ENCODE measurements around the gene TRAF1.

Gene TRAF1

DNA sequence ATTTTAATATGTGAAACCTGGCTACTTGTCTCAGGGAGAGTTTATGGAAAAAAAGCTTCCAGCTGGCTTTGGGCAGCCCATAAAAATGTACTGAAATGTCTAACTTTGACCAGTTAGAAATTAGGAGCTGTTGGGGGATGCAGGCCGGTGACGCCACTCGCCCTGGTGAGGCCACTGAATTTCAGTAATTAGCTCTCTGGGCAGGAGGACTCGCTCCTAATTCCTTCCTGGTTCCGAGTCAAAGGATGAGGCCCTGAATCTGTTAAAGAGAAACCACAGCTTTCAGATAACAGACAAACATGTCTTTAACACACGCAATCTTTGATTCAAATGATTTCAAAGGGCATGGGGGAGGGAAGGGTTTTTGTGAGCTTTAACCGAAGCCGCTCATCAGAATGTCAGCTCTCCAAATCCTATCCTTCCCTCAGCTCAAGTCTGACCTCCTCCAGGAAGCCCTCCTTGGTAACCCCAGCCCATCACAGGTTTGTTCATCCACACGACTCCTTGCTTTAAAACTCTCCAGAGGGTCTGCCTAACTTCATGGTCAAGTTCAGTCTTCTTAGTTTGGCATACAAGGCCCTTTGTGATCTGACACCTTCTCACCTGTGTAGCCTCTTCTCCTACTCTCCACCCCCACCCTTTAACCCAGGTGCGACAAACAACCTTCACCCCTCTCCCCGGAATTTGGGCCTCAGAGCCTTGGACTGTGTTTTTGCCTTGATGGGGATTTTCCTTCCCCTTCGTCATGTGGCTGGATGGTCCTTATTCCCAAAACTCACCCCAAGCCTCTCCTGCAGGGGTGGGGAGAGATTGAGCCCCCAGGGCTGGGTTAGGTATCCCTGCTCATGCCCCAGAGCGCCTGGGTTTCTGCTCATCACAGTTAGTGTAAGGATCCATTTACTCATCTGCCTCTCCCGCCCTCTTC lies 36.0 kb downstream of the TRAF1 start:
- DNase-seq (ENCODE audit: low spot score) = no peak

DNA sequence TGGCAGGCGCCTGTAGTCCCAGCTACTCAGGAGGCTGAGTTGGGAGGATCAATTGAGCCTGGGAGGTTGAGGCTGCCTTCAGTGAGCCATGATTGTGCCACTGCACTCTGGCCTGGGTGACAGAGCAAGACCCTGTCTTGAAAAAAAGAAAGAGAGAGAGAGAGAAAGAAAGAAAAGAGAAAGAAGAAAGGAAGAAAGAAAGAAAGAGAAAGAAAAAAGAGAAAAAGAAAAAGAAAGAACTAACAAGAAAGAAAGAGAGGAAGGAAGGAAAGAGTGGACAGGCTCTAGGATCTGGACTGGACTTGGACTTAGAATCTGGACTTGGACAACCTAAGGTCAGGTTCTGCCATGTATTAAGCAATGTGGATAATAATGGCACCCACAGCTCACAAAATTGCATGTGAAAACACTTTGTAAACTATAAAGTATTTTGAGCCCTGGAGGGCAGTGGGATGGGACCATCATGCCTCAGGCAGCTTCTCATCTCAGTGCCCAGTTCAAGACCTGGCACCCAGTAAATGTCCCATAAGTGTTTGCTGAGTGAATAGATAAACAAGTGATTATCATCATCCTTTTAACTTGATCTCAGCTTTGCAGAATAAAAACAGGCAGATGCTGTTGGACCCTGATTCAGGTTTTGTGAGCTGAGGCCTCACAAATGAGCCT lies 36.9 kb downstream of the TRAF1 start:
- DNase-seq (ENCODE audit: low spot score) = no peak

DNA sequence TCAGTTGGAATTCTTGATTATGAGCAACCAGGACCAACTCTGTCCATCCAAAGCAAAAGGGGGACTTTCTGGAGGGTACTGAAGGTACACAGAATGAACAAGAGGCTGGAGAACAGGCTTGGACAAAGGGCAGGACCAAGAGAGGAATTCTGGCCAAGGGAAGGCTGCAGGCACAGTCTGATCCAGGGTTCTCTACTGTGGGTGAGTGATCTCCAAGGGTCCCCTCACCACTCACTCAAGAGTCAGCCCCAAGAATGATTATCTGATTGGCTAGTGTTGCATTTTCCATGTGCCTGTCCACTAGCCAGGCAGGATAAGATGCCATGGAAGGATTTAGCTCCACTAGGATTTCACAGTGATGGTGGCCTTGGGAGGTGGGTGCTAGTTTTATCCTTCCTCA lies 38.0 kb downstream of the TRAF1 start:
- no peak for DNase-seq (ENCODE audit: low spot score)

DNA sequence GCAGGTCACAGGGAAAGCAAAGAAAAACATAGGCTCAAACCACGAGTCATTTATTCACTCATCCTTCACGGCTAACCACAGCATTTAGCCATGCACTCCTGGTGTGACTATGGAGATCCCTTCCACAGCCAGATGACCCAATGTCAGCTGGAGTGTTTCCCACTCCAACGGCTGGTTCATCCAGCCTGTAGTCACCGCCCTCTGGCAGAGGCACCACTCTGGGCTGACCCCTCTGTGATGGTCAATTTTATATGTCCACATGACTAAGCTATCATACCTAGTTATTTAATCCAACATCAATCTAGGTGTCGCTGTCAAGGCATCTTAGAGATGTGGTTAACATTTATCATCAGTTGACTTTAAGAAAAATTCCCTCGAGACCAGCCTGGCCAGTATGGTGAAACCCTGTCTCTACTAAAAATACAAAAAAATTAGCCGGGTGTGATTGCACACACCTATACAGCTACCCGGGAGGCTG lies 40.1 kb downstream of the TRAF1 start:
- DNase-seq (ENCODE audit: low spot score) = peak; percentile 77

DNA sequence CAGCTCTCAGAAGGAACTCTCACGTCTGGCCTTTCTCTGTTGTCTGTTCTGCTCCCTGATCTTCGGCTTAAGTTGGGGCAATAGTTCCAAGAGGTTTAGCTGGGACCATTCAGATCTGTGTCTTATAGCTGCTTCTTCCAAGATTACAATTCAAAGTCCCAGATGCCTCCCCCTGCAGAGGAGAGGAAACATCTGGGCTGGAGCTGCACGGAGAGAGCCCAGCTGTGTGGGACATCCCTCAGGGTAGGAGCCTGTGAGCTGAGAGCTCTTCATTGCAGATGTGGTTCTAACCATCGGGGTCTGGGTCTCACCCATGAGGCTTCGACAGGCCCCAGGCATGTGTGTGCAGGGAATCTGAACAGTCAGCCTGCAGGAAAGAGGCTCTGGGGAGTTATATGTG lies 40.6 kb downstream of the TRAF1 start:
- DNase-seq (ENCODE audit: low spot score) = no peak

DNA sequence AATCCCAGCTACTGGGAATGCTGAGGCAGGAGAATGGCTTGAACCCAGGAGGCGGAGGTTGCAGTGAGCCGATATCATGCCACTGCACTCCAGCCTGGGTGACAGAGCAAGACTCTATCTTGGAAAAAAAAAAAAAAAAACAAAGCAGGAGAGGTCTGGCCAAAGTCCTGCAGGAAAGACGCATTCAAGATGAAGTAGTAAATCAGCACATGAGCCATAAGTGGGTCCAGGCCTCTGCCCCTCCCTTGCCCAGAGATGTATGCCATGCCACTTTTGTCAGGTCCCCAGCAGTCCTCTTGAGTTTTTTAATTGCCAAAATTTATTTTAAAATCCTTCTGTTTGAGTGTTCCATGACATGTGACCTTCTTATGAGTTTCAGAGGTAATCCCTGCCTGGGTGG lies 41.1 kb downstream of the TRAF1 start:
- DNase-seq (ENCODE audit: low spot score) = no peak

DNA sequence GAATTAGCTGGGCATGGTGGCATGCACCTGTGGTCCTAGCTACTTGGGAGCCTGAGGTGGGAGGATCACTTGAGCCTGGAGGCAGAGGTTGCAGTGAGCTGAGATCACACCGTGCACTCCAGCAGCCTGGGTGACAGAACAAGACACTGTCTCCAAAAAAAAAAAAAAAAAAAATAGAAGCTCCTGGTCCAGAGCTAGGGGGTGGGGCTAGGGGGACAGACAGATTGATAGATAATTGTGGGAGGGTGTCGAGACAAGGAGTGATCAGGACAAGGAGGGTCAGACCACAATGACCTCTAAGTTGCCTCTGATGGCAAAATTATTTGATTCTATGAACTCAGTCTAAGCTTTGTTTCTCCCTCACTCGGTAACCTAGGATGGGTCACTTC lies 43.0 kb downstream of the TRAF1 start:
- no peak for DNase-seq (ENCODE audit: low spot score)

DNA sequence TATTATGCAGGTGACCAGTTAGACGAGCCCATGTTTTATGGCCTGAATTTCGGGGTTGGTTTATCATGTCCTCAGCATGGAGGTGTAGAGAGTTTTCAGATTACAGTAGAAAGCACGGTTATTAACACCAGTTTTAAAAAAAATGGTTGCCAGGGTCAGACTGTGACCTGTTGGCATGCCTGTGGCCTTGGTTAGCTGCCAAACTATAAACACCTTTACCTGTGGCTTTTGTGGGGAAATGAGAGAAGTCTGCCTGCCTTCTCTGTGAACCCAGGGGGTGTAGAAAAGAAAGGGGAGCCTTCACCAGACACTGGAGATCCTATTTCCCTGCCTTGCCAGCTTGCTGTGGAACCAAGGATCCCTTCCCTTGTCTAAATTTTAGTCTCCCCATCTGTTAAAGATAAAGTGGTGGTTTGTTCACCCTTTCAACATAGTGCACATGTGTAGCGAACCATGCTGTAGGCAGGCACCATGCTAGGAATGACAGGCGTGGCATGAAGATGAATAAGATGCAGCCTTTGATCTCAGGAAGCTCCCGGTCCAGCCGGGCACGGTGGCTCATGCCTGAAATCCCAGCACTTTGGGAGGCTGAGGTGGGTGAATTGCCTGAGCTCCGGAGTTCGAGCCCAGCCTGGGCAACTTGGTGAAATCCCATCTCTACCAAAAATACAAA lies 43.5 kb downstream of the TRAF1 start:
- no peak for DNase-seq (ENCODE audit: low spot score)

DNA sequence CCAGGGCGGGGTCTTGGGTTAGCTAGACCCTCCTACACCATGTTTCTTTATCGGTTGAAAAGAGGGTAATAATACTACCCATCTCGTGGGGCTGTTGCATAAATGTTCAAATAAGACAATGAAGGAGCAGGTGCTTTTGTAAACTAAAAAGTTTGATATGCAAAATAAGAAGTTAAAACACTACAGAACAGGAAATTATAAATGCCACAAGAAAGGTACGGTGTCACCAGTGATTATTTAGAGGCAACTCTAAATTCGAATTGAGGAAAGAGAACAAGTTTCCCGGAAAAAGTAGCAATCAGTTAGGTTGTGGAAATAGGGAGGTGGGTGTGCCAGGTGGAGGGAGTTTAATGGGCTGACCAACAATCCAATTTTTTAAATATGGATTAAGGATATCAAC lies 47.1 kb downstream of the TRAF1 start:
- DNase-seq (ENCODE audit: low spot score) = no peak

DNA sequence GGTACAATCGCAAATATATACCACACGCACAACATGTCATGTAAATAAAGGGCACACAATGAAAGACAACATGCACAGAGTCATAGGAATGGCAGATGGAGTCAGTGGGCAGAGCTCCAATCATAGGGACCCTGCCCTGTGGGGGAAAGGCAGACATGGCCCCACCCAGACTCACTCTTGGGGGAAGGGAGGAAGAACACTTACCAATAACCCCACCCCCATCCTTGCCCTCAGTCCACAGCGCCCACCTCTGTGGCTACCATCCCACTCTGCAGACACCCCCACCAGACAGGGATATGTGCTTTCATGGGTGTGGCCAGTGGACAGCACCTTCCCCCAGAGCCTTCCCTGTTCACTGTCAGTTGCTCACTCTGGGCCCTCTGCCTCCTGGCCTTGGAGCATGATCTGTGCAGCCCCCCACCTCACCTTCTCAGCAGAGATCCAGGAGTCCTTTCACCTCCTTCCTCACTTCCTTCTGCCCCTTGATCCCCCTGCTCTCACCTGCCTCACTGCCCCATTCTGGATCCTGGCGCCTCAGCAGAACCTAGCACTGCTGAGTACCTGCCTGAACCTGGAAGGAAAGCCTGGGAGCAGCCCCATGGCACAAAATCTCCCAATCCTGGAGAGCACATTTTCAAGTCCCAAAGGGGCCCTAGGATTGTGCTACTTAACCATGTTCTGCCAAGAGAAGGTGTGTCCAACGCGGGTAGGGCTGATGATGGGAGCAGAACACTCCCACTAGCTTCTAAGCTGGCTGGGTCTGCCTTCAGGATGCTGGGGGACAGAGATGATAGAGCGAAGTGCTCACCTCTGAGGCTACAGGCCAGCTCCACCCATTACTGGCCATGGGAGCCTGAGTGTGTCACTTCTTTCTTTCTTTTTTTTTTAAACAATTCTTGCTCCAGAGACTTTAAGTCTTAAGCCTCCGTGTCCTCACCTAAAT lies 48.1 kb downstream of the TRAF1 start:
- DNase-seq (ENCODE audit: low spot score) = no peak

DNA sequence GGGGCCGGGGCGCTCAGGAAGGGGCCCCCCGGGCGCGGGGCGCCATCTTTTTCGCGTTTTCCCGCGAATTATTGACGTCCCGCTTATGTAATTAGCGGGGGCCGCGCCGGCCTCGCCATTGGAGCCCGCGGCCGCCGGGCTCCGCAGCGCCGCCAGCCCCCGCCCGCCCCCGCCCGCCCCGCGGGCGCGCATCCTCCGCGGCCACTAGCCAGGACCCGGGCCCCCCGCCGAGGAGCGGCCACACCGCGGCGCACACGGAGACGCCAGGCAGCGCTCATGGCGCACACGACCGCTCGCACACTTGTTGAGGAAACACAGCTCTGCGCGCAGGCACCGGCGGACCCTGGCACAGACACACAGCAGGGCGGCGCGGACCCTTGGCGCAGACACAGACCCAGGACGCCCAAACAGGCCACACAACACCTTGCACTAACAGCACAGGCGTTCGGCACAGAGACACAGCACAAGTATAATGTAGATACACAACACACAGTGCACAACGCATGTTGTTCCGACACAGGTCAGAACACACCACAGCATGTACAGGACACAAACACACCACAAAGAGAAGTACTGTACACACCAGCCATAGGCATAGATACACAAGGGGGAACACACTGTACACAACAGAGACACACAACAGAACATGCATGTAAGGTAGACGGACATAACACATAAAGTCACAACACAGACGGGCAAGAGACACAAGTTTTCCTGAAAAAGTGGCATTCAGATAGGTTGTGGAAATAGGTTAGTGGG lies 49.1 kb downstream of the TRAF1 start:
- peak; percentile 86 for DNase-seq (ENCODE audit: low spot score)

DNA sequence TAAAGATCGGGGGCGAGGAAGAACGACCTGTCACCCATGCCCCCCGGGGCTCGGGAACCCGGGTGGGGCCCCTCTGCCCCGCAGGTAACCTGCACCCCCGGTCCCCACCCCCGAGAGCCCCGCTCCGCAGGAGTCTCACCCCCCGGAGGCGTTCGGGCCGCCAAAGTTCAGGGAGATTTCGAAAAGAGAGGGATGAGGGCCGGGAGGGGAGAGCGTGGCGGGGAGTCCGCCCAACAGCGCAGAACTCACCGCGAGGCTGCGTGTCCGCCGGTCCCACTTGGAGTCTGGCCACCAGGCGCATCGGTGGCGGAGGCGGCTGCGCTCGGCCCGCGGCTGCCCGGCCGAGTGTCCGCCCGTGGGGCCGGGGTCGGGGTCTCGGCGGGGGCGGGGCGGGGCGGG lies 49.8 kb downstream of the TRAF1 start, which contains the start of gene PHF19:
TSS of gene PHF19 (minus strand) at position 347 of the 399 bp plus-strand sequence. CDS start 2,447 bp downstream, outside the sequence.
- DNase-seq (ENCODE audit: low spot score) = peak; percentile 78

DNA sequence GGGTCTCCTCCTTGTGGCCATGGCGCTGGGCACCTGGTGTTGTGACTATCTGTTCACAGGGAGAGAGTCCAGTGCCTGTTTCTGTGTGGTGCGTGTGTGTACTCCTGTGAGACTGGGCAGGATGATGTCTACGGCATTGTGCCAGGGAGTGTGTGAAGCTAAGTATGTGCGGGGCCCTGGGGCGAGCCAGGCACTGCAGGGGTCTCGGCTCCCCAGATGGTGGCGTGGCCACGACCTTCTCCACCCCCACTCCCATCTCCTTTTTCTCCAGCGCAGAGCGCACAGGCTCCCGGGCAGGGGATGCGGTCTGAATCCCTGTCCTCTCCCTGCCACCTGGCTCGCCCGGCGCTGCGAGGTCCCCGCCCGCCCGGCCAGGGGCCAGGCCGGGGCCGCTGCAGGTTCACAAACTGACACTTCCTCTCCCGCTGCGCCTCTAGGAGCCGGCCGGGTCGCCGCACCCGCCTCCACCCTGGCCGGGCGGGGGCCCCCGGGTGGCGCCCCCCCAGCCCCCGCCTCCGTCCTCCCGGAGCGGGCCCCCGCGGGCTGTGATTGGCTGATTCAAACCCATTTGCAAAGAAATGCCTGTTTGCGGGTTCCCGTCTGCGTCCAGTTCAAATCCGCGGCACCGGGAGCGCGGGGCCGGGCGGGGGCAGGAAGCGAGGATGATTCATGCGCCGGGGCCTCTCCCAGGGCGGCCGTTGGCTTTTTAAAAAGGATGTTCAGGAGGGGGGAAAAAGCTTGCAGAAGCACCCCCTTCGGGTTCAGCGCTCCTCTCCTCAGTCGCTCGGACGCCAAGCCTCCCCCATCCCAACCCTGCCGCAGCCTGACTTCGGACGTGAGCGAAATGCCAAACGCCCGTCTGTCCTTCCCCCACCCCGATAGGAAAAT lies 50.4 kb downstream of the TRAF1 start:
- peak; percentile 96 for DNase-seq (ENCODE audit: low spot score)

DNA sequence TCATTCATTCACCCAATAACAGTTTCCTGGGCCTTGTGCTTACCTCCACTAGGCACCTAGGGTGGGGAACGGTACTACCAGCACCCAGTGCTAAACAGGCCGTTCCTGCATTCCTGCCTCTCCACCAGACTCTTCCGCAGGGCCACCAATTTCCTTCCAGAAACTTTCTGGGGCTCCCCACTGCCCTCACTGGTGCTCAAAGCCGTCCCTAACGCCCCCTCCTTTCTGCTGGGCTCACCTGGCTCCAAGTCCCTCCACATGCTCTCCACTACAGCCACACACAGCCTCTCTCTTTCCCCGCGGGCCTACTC lies 51.0 kb downstream of the TRAF1 start:
- DNase-seq (ENCODE audit: low spot score) = no peak

DNA sequence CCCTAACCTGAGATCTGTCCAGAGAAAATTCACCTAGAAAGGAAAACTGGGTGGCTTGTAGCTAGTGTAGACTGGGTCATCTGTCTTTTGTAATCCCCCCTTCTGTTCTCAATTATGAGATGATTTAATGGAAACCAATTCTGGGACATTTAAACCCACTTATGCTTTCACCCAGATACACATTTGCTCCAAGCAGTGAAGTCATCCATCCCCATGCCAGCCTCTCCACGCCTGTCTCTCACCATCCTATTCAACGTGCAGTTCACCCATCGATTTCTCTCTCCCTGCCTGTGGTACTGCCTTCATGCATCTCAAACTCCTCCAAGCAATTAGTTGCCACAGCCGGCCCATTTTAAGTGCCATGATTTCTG lies 51.4 kb downstream of the TRAF1 start:
- no peak for DNase-seq (ENCODE audit: low spot score)

DNA sequence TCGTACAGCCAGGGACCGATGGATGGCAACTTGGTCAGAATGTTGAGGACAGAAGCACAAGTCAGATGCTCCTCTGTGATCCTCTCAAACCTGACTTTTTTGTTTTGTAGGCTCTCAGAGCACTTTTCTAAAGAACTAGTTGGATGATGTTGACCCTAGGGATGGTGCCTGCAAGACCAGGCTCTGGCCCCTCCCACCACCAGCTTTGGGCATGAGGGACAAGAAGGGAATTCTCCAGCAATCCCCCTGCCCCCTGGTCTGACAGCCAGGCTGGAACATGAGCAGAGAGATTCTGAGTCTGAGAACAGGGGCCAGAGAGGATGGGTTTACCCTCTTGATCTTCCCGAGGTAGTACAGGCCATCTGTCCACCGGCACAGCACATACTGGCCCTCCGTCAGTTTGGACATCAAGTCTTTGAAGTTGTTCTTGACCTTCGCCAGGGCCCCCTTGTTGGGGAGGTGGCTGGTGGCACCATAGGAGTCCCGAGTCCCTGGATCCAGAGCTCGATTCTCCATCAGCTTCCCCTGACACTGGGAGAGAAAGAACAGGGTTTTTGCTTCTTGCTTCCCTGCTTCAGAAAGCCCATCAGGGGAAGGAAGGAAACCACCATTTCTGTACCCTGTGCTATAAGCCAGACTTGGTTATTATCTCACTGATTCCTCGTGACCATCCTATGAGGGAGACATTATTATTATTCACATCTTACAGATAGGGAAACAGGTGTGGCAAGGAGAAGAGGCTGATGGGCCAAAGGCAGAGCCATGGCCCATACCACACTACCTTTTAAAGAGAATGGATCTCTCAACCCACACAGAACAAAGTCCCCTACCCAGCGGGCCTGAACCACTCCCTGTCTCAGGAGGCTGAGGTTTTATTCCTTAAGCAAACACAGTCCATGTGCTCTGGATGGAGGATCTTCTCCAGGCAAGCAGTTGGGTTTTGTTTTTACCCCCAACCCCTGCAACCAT lies 52.1 kb downstream of the TRAF1 start:
- no peak for DNase-seq (ENCODE audit: low spot score)

DNA sequence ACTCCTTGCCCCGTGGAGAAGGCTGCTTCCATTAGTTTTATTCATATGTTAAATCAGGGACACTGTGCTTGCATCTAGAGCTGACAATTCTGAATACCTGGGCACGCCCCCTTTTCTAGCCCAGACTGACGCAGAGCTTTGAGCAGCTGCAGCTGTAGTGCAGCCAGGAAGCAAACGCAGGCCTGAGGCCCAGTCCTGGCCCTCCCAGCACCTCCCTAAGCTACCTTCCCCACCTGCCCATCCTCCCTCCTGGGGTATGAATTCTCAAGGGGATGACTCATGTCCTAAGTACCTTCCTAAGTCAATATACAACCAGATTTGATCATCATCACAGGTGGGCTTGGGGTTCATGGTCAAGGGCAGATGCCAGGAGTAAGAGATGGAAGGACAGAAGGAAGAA lies 53.1 kb downstream of the TRAF1 start:
- DNase-seq (ENCODE audit: low spot score) = no peak

DNA sequence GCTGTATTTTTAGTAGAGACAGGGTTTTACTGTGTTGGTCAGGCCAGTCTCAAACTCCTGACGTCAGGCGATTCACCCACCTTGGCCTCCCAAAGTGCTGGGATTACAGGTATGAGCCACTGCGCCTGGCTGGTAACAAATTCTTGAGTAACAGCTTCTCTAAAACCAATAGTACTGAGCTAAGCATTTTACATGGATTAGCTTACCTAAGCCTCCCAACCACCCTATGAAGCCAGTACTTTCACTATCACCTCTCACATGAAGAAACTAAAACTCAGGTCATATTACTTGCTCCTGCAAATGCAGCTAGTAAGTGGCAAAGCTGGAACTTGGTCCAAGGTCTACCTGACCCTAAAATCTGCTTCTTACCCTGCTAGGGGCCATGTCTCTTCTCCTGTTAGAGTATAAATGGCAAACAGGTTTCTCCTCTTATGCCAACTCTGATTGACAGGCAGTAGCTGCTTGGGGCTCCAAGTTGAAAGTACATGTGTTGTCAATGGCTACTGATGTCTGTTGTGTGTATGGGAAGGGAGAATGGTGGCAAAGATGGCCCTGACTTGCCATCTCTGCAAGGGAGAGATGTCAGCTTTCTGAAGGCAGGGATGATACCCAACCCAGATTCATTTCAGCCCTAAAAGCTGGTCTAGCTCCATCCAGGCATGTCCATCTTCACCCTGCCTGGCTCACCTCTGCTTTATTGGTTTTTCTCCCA lies 53.6 kb downstream of the TRAF1 start:
- DNase-seq (ENCODE audit: low spot score) = no peak
